GM12874 (cell line): ENCODE data around the gene ENPP7.

Experiments used
- TF ChIP-seq, protein P1 (sequence below): IDR thresholded peaks from 2 replicates; pipeline ENCODE4 v1.5.1; 2011; ENCODE audit warnings: low read depth, mild to moderate bottlenecking, control low read depth, low read length, moderate library complexity; ENCODE audit not compliant: insufficient read depth

The ENPP7 gene

DNA sequence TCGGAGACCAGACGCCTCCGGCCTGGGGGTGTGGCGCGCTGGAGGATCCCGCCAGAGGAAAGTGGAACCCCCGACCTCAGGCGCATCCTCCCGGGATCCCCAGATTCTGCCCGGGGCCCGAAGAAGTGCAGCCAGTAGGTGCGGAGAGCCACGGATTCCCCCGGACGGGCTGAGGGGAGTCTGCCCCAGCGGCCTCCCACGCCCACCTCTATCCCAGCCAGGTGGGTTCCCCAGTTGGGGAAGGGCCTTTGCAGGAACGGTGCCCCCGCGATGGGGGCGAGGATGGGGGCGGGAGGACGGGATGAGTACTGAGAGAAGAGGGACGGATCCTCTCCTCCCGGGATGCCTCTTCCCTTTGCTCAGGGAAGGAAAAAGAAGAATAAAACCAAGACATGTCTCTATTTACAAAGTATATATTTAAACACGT is 61.0 kb downstream of the ENPP7 start:
- TF ChIP-seq, protein P1, sequence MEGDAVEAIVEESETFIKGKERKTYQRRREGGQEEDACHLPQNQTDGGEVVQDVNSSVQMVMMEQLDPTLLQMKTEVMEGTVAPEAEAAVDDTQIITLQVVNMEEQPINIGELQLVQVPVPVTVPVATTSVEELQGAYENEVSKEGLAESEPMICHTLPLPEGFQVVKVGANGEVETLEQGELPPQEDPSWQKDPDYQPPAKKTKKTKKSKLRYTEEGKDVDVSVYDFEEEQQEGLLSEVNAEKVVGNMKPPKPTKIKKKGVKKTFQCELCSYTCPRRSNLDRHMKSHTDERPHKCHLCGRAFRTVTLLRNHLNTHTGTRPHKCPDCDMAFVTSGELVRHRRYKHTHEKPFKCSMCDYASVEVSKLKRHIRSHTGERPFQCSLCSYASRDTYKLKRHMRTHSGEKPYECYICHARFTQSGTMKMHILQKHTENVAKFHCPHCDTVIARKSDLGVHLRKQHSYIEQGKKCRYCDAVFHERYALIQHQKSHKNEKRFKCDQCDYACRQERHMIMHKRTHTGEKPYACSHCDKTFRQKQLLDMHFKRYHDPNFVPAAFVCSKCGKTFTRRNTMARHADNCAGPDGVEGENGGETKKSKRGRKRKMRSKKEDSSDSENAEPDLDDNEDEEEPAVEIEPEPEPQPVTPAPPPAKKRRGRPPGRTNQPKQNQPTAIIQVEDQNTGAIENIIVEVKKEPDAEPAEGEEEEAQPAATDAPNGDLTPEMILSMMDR, result no peak
